Measurements from ENCODE around the gene ALKBH2. TPM values are rescaled to one million over a fixed set of nuclear protein-coding genes. Genes with fewer than 3 reads are reported as not detected.

ALKBH2 gene
- total RNA-seq, 1 donor from 2014 or later = 17.4 TPM

GRCh38 chr12:109120095-109120494, 26.8 kb upstream of the ALKBH2 start:
- Mint-ChIP-seq H3K9me3 (ENCODE audit: unreplicated experiment) (no peaks in the 10 kb centered on the region), H3K4me1 (ENCODE audit: unreplicated experiment) (peaks cover 6% of the 10 kb centered on the region), H3K27me3 (ENCODE audit: unreplicated experiment) (peaks cover 7% of the 10 kb centered on the region), H3K4me3 (ENCODE audit: unreplicated experiment) (no peak overlapping the region), H3K36me3 (ENCODE audit: unreplicated experiment) (no peaks in the 10 kb centered on the region), H3K27ac (ENCODE audit: unreplicated experiment) (no peak overlapping the region)
- DNase-seq (ENCODE audit: extremely low spot score, unreplicated experiment) = no peak
- TF ChIP-seq CTCF (IDR thresholded peaks at IDR 0.05) = no peak

GRCh38 chr12:109116611-109116949, 23.3 kb upstream of the ALKBH2 start:
- DNase-seq (ENCODE audit: extremely low spot score, unreplicated experiment) = no peak
- Mint-ChIP-seq H3K27me3 (ENCODE audit: unreplicated experiment) (no peaks in the 10 kb centered on the region), H3K4me1 (ENCODE audit: unreplicated experiment) (peaks cover 20% of the 10 kb centered on the region), H3K36me3 (ENCODE audit: unreplicated experiment) (no peaks in the 10 kb centered on the region), H3K27ac (ENCODE audit: unreplicated experiment) (no peak overlapping the region), H3K4me3 (ENCODE audit: unreplicated experiment) (no peak overlapping the region), H3K9me3 (ENCODE audit: unreplicated experiment) (no peaks in the 10 kb centered on the region)
- no peak for TF ChIP-seq CTCF (IDR thresholded peaks at IDR 0.05)

GRCh38 chr12:109115758-109116610, 22.7 kb upstream of the ALKBH2 start, which contains the start of gene ACACB:
Gene ACACB (plus strand): TSS chr12:109116587. CDS start chr12:109139406, 22,819 bp downstream.
- Mint-ChIP-seq H3K4me3 (ENCODE audit: unreplicated experiment) (no peak within 1 kb of the TSS), H3K27ac (ENCODE audit: unreplicated experiment) (no peak within 1 kb of the TSS), H3K27me3 (ENCODE audit: unreplicated experiment) (no peaks in the 10 kb centered on the region), H3K4me1 (ENCODE audit: unreplicated experiment) (peaks cover 22% of the 10 kb centered on the region), H3K9me3 (ENCODE audit: unreplicated experiment) (no peaks in the 10 kb centered on the region), H3K36me3 (ENCODE audit: unreplicated experiment) (no peaks in the 10 kb centered on the region)
- TF ChIP-seq CTCF (IDR thresholded peaks at IDR 0.05) = no peak
- no peak for DNase-seq (ENCODE audit: extremely low spot score, unreplicated experiment)

GRCh38 chr12:109115404-109115757, 22.1 kb upstream of the ALKBH2 start:
- Mint-ChIP-seq H3K4me3 (ENCODE audit: unreplicated experiment) (no peak overlapping the region), H3K27me3 (ENCODE audit: unreplicated experiment) (no peaks in the 10 kb centered on the region), H3K27ac (ENCODE audit: unreplicated experiment) (no peak overlapping the region), H3K9me3 (ENCODE audit: unreplicated experiment) (no peaks in the 10 kb centered on the region), H3K4me1 (ENCODE audit: unreplicated experiment) (peaks cover 27% of the 10 kb centered on the region), H3K36me3 (ENCODE audit: unreplicated experiment) (no peaks in the 10 kb centered on the region)
- no peak for TF ChIP-seq CTCF (IDR thresholded peaks at IDR 0.05)
- DNase-seq (ENCODE audit: extremely low spot score, unreplicated experiment) = no peak

- no peak overlapping the region for H3K27ac Mint-ChIP-seq (ENCODE audit: unreplicated experiment)
- no peak for TF ChIP-seq CTCF (IDR thresholded peaks at IDR 0.05)
- H3K27me3 Mint-ChIP-seq (ENCODE audit: unreplicated experiment) = no peaks in the 10 kb centered on the region
- no peak for DNase-seq (ENCODE audit: extremely low spot score, unreplicated experiment)
- H3K4me1 Mint-ChIP-seq (ENCODE audit: unreplicated experiment) = peaks cover 29% of the 10 kb centered on the region
- no peaks in the 10 kb centered on the region for H3K36me3 Mint-ChIP-seq (ENCODE audit: unreplicated experiment)
- no peak overlapping the region for H3K4me3 Mint-ChIP-seq (ENCODE audit: unreplicated experiment)
- H3K9me3 Mint-ChIP-seq (ENCODE audit: unreplicated experiment) = no peaks in the 10 kb centered on the region
These were observed 21.4 kb upstream of the ALKBH2 start for GRCh38 chr12:109114644-109115043.
